Tongue (tissue), 2 donors: ENCODE measurements around the gene KCNN3. TPM values are rescaled to one million over a fixed set of nuclear protein-coding genes. Genes with fewer than 3 reads are reported as not detected.

Source experiments
- DNase-seq: peaks from one replicate; pipeline ENCODE4 v3.0.0-alpha.2; 2015
- total RNA-seq: library from RNA; depleted of rRNA; stranded (reverse); fragments of >200 nt; gene quantifications from one replicate; pipeline ENCODE4 v1.2.3, GENCODE V29; 2014

The KCNN3 gene
- total RNA-seq, 1 donor from 2014 or later = 10.8 TPM

- DNase-seq = no peak
These were observed 120.9 kb downstream of the KCNN3 start for GRCh38 chr1:154749078-154749760.

- peak; percentile 59 for DNase-seq
These were observed 121.7 kb downstream of the KCNN3 start for GRCh38 chr1:154748405-154748775.

- peak; percentile 92 for DNase-seq
These were observed 122.2 kb downstream of the KCNN3 start for GRCh38 chr1:154747740-154748404.

- DNase-seq = no peak
These were observed 122.7 kb downstream of the KCNN3 start for GRCh38 chr1:154747380-154747739.

GRCh38 chr1:154746622-154747299 lies 123.3 kb downstream of the KCNN3 start:
- DNase-seq = no peak

GRCh38 chr1:154745750-154746425 lies 124.2 kb downstream of the KCNN3 start:
- peak; percentile 76 for DNase-seq

- DNase-seq = peak; percentile 81
These were observed 124.8 kb downstream of the KCNN3 start for GRCh38 chr1:154745286-154745731.

- DNase-seq = no peak
These were observed 125.6 kb downstream of the KCNN3 start for GRCh38 chr1:154744352-154745035.

- DNase-seq = no peak
These were observed 126.5 kb downstream of the KCNN3 start for GRCh38 chr1:154743526-154744036.

- no peak for DNase-seq
These were observed 127.5 kb downstream of the KCNN3 start for GRCh38 chr1:154742606-154743005.

- peak; percentile 50 for DNase-seq
These were observed 128.2 kb downstream of the KCNN3 start for GRCh38 chr1:154741741-154742495.

GRCh38 chr1:154741327-154741726 lies 128.8 kb downstream of the KCNN3 start:
- peak; percentile 69 for DNase-seq

GRCh38 chr1:154739654-154740053 lies 130.4 kb downstream of the KCNN3 start:
- no peak for DNase-seq

- DNase-seq = no peak
These were observed 133.2 kb downstream of the KCNN3 start for GRCh38 chr1:154736841-154737240.

- DNase-seq = no peak
These were observed 134.3 kb downstream of the KCNN3 start for GRCh38 chr1:154735804-154736168.

GRCh38 chr1:154735061-154735803 lies 134.8 kb downstream of the KCNN3 start:
- no peak for DNase-seq

GRCh38 chr1:154733621-154734020 lies 136.5 kb downstream of the KCNN3 start:
- no peak for DNase-seq

- peak; percentile 36 for DNase-seq
These were observed 139.0 kb downstream of the KCNN3 start for GRCh38 chr1:154730986-154731489.

GRCh38 chr1:154730259-154730658 lies 139.8 kb downstream of the KCNN3 start:
- DNase-seq = peak; percentile 53

- DNase-seq = peak; percentile 50
These were observed 140.5 kb downstream of the KCNN3 start for GRCh38 chr1:154729577-154729976.
